Vagina (tissue), 2 donors: ENCODE results near the gene SMAD6. TPM values are rescaled to one million over a fixed set of nuclear protein-coding genes. Genes with fewer than 3 reads are reported as not detected.

Experiments used
- DNase-seq, 2 donors: peaks; one replicate each; pipeline ENCODE4 v3.0.0-alpha.2; 2017; ENCODE audit errors: extremely low spot score in 2 of 2
- H3K27ac ChIP-seq: fragments of 200-600 bp; sonication (generic); one replicate; pipeline ENCODE4 v1.5.1; 2019
- H3K27me3 ChIP-seq: fragments of 200-600 bp; sonication (generic); one replicate; pipeline ENCODE4 v1.5.1; 2019
- H3K36me3 ChIP-seq, 2 donors: fragments of 200-600 bp; sonication (generic); one replicate each; pipeline ENCODE4 v1.5.1; 2017 to 2019
- H3K4me1 ChIP-seq: fragments of 200-600 bp; sonication (generic); one replicate; pipeline ENCODE4 v1.5.1; 2019
- H3K4me3 ChIP-seq, 2 donors: fragments of 200-600 bp; sonication (generic); 1 replicate in 1 of 2; 2 replicates in 1 of 2; pipeline ENCODE4 v1.5.1; 2016 to 2019
- H3K9me3 ChIP-seq: fragments of 200-600 bp; sonication (generic); one replicate; pipeline ENCODE4 v1.5.1; 2019
- CTCF ChIP-seq, 3 experiments: fragments of 450-650 bp in 2 of 3; fragments of 200-600 bp in 1 of 3; sonication (generic) in 1 of 3; IDR thresholded peaks; one replicate each; pipeline ENCODE4 v1.5.1; 2017 to 2019; ENCODE audit warnings: antibody characterized with exemption in 3 of 3, mild to moderate bottlenecking in 2 of 3, moderate library complexity in 2 of 3
- POLR2A ChIP-seq, 2 donors: fragments of 450-650 bp; IDR thresholded peaks; one replicate each; pipeline ENCODE4 v1.6.1; 2017; ENCODE audit warnings: antibody characterized with exemption in 2 of 2, mild to moderate bottlenecking in 2 of 2, moderate library complexity in 2 of 2
- POLR2AphosphoS5 ChIP-seq, 2 donors: sonication (generic); formaldehyde crosslinking; IDR thresholded peaks; one replicate each; pipeline ENCODE4 v1.9.0; 2017; ENCODE audit warnings: antibody characterized with exemption in 2 of 2, mild to moderate bottlenecking in 2 of 2, low read depth in 1 of 2; ENCODE audit not compliant: insufficient read depth in 1 of 2
- intact Hi-C: fragments of 100-400 bp; cut with DNase I; formaldehyde crosslinking; loops from one replicate; pipeline ENCODE4 v1.15.1; 2023
- total RNA-seq: library from RNA; depleted of rRNA; stranded (reverse); fragments of >200 nt; gene quantifications from one replicate; pipeline ENCODE4 v1.2.3, GENCODE V29; 2016

The SMAD6 gene
- total RNA-seq, 1 donor from 2014 or later = 28.5 TPM

DNA sequence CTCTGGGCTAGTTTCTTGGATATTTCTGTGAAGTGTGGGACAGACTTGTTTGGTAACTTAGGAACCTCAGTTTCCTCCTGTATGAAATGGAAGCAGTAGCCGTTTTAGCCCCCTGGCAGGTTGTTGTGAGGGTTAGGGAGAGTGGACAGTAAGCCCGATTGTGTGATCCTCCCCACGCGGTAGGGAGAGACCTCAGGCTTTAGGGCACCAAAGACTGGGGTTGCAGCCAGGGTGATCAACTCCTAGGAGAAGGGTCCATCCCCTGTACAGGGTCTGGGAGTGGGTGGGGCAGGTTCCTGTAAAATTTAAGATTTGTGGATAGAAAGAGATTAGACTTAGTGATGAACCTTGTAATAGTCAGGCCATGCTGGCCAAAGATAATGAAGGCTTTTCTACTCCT lies 120.5 kb downstream of the SMAD6 start:
- no peaks in the 10 kb centered on the region for H3K36me3 ChIP-seq
- no peak for TF ChIP-seq POLR2AphosphoS5 (IDR thresholded peaks at IDR 0.05; ENCODE audit: insufficient read depth in 1 of 2, low read depth in 1 of 2)
- no peak for TF ChIP-seq CTCF (IDR thresholded peaks at IDR 0.05)
- no peak for TF ChIP-seq POLR2A (IDR thresholded peaks at IDR 0.05)
- no peak overlapping the region for H3K27ac ChIP-seq
- no peak overlapping the region for H3K4me3 ChIP-seq
- intact Hi-C loops = no loop called here
- no peaks in the 10 kb centered on the region for H3K4me1 ChIP-seq
- H3K27me3 ChIP-seq = no peaks in the 10 kb centered on the region
- H3K9me3 ChIP-seq = no peaks in the 10 kb centered on the region
- DNase-seq = no peak

DNA sequence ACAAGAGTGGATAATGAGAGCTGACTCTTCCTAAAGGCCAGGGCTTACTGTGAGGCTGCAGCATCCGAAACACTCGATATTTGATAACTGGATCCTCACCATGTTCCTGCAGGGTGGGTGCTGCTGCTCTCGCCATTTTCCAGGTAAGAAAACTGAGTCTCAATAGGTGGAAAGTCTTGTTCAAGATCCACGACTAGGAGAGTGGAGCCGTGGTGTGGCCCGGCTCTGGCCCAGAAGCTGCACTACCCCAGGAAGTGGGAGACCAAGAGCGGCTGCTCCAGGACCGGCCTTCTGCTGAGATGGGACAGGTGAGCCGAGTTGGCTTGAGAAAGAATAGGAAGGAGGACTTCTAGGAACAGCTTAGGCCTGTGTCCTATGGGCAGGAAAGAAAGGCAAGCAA lies 121.6 kb downstream of the SMAD6 start:
- no peak for DNase-seq
- Histone ChIP-seq H3K27ac (no peak overlapping the region), H3K9me3 (no peaks in the 10 kb centered on the region), H3K4me1 (no peaks in the 10 kb centered on the region), H3K27me3 (no peaks in the 10 kb centered on the region), H3K36me3 (no peaks in the 10 kb centered on the region), H3K4me3 (no peak overlapping the region)
- TF ChIP-seq POLR2A (IDR thresholded peaks at IDR 0.05) = no peak
- no peak for TF ChIP-seq POLR2AphosphoS5 (IDR thresholded peaks at IDR 0.05; ENCODE audit: insufficient read depth in 1 of 2, low read depth in 1 of 2)
- TF ChIP-seq CTCF (IDR thresholded peaks at IDR 0.05) = no peak
- intact Hi-C loops = no loop called here

DNA sequence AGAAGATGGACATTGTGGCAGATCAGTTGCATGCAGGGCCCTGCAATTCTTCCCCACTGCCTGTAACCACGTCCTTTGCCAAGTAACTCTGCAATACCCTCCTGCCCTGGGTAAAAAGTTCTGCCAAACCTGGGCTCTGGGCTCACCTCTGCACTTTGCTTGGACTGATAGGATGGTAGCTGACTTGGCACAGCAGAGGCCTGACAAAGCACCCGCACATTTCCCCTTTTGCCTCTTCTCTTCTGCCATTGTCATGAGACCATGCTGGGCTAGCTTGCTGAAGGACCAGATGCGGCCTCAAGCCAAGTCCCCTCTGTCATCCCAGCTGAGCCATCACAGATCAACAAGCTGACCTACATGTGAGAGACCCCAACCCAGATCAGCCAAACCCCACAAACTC lies 122.4 kb downstream of the SMAD6 start:
- intact Hi-C loops = no loop called here
- TF ChIP-seq CTCF (IDR thresholded peaks at IDR 0.05) (no peak), POLR2AphosphoS5 (IDR thresholded peaks at IDR 0.05; ENCODE audit: insufficient read depth in 1 of 2, low read depth in 1 of 2) (no peak), POLR2A (IDR thresholded peaks at IDR 0.05) (no peak)
- H3K4me1 ChIP-seq = no peaks in the 10 kb centered on the region
- no peaks in the 10 kb centered on the region for H3K9me3 ChIP-seq
- H3K36me3 ChIP-seq = no peaks in the 10 kb centered on the region
- no peaks in the 10 kb centered on the region for H3K27me3 ChIP-seq
- DNase-seq = no peak
- no peak overlapping the region for H3K4me3 ChIP-seq
- no peak overlapping the region for H3K27ac ChIP-seq

DNA sequence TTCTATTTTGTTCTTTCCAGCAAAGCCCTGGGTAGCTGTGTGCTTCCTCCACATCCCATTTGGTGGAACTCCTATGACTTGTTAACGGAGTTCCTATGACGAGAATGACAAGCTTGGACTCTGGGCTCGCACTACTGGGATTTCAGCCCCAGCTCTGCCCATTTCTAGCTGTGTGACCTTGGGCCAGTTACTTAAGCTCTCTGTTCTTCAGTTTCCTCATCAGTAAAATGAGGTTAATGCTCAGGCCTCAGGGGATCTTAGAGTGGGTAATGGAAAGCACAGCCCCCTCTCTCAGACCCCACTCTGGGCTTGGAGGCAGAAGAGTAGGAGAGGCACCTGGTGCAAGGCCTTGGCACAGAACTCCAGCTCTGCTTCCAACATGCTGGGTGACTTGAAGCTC lies 123.1 kb downstream of the SMAD6 start:
- intact Hi-C loops = no loop called here
- Histone ChIP-seq H3K27me3 (no peaks in the 10 kb centered on the region), H3K4me3 (no peak overlapping the region), H3K9me3 (no peaks in the 10 kb centered on the region), H3K4me1 (no peaks in the 10 kb centered on the region), H3K27ac (no peak overlapping the region), H3K36me3 (no peaks in the 10 kb centered on the region)
- no peak for DNase-seq
- TF ChIP-seq CTCF (IDR thresholded peaks at IDR 0.05) = no peak
- TF ChIP-seq POLR2AphosphoS5 (IDR thresholded peaks at IDR 0.05; ENCODE audit: insufficient read depth in 1 of 2, low read depth in 1 of 2) = no peak
- TF ChIP-seq POLR2A (IDR thresholded peaks at IDR 0.05) = no peak

- H3K4me3 ChIP-seq = no peak overlapping the region
- H3K27ac ChIP-seq = no peak overlapping the region
- no peaks in the 10 kb centered on the region for H3K4me1 ChIP-seq
- DNase-seq = no peak
- TF ChIP-seq POLR2A (IDR thresholded peaks at IDR 0.05) (no peak), CTCF (IDR thresholded peaks at IDR 0.05) (no peak), POLR2AphosphoS5 (IDR thresholded peaks at IDR 0.05; ENCODE audit: insufficient read depth in 1 of 2, low read depth in 1 of 2) (no peak)
- intact Hi-C loops = no loop called here
- no peaks in the 10 kb centered on the region for H3K27me3 ChIP-seq
- H3K9me3 ChIP-seq = no peaks in the 10 kb centered on the region
- no peaks in the 10 kb centered on the region for H3K36me3 ChIP-seq
Measured at GRCh38 chr15:66825731-66826130, 123.7 kb downstream of the SMAD6 start.
